H1 (cell line): Measurements from ENCODE around the gene KLHL35. TPM values are rescaled to one million over a fixed set of nuclear protein-coding genes. Genes with fewer than 3 reads are reported as not detected.

Source experiments
- FOSL1 ChIP-seq: IDR thresholded peaks from 2 replicates; pipeline ENCODE4 v1.6.1; 2011; ENCODE audit warnings: mild to moderate bottlenecking, low read depth, low read length, moderate library complexity; ENCODE audit not compliant: insufficient read depth
- GTF2F1 ChIP-seq: IDR thresholded peaks from 2 replicates; pipeline ENCODE4 v1.6.1; 2012; ENCODE audit warnings: low read depth, low read length, improper control_type of control experiment, borderline replicate concordance
- KDM4A ChIP-seq: IDR thresholded peaks from one replicate; pipeline ENCODE4 v1.7.1; 2012; ENCODE audit warnings: low read depth, mild to moderate bottlenecking, moderate library complexity, low read length, inconsistent platforms; ENCODE audit not compliant: severe bottlenecking
- PHF8 ChIP-seq: fragments of 200-600 bp; sonication (generic); conservative IDR thresholded peaks from 2 replicates; pipeline ENCODE4 v1.7.1; 2012; ENCODE audit warnings: low read depth, mild to moderate bottlenecking, inconsistent platforms, low read length, moderate library complexity
- ZNF274 ChIP-seq: IDR thresholded peaks from 2 replicates; pipeline ENCODE4 v1.7.0; 2012; ENCODE audit warnings: low read length, borderline replicate concordance; ENCODE audit errors: extremely low read depth
- polyA plus RNA-seq, 7 experiments: library from polyadenylated mRNA; depleted of rRNA in 3 of 7; stranded (reverse) in 5 of 7; unstranded in 2 of 7; fragments of >200 nt in 5 of 7; fragments of 200-250 nt in 2 of 7; gene quantifications; 1 replicate in 5 of 7; 2 replicates in 1 of 7; 4 replicates in 1 of 7; pipeline versions ENCODE4 v1.2.1 to v1.2.3, GENCODE V29; 2011 to 2013; ENCODE audit warnings: missing spikeins in 2 of 7, mixed read lengths in 2 of 7
- total RNA-seq: library from RNA; stranded (reverse); fragmentation: NEBNext Ultra II Directional; extraction: Animal tissue kit (Norgen Biotek cat#: 25700); gene quantifications from 2 replicates; pipeline ENCODE4 v1.2.1, GENCODE V29; 2021

Gene KLHL35
- total and polyA plus RNA-seq, 2 of the 8 experiments (the other 6 are each of a cell fraction or from before 2014, with no cell fraction given), result 0.35 to 0.41 TPM

DNA sequence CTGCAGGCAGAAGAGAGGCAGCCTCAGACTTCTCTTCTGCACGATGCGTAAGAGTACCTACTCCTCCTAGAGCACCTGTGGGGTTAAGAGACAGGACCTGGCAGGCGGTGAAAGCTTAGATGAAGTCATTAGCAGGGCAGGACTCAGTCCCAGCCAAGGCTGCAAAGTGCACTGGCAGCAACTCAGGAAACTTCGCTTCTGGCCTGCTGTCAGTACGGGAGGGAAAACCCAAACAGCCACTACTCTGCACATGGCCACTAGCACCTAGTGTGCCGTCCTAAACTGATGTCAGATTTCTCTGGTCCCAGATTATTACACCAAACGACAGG, 8.8 kb upstream of the KLHL35 start (continued):
- no peak for TF ChIP-seq GTF2F1
- TF ChIP-seq PHF8, result no peak
- TF ChIP-seq KDM4A, result no peak
- no peak for TF ChIP-seq ZNF274
- TF ChIP-seq FOSL1, result no peak
